HCEC 1CT (cell line): ENCODE data around the gene PXDN.
"Not testable (repeated sequence)": the region's sequence is repeated elsewhere in the genome, so short reads cannot be mapped to it uniquely, and the experiment has no call there.

ENCODE experiments used
- DNase-seq: peaks from one replicate; pipeline ENCODE4 v3.0.0-alpha.2; 2017

PXDN gene

DNA sequence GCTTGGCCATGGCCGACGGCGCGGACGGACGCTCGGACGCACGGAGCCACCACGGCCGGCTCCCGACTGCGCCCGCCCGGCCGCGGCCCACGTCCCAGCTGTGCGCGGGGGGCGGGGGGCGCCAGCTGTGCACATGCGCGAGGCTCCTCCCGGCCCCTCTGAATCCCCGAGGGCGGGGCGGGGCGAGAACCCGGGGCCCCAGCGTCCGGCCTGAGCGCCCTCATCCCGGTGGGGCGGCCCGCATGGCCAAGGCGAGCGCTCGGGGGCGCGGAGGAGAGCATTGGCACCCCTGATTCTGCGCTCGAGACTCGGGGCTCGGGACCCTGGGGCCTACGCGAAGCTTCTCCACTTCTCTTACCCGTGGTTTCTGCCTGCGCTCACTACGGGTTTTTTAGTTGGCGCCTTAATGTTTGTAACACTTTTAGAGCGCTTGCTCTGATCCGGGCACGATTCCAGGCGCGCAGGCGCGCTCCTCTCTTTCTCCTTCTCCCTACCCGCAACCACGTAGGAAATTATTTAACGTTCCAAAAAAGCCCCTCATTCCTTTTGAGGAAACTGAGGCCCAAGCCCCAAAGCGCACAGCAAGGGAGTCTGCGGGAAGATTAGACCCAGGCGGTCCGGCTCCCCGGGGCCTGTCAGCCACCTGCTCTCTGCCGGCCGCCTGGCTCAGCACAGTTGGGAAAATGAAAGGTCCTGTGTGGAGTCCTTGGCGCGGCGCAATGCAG lies at the start of gene PXDN:
Gene PXDN, minus strand, starts transcription at position 70 of the 725 bp plus-strand sequence. Its CDS starts 60 bp downstream, at position 10.
- DNase-seq, result peak; percentile 62

DNA sequence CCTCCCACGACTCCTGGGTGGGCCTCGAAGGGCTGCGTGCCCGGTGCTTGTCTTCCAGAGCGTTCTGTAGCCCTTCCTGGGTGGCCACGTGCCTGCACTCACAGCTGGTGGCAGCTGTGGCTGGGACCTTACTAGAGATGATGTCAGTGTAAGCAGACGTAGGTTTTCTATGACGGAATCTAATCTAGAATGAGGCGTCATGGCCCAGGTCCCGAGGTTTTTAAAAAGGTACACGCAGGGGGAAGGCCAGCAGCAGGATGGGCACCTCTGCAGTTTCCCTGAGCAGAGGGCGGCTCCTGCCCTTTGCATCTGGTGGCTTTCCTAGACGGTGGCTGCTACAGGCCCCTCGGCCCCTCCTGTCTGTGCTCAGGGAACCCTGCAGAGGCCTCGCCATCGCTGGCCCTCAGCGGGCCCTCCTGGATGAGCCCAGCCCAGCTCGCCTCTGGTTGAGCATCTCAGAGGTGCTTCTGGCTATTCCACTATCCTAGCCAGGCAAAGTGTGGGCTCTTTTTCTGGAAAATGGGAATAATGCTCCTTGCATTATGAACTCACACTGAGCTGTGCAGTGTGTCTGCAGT lies 49.6 kb upstream of the PXDN start:
- DNase-seq, result no peak

DNA sequence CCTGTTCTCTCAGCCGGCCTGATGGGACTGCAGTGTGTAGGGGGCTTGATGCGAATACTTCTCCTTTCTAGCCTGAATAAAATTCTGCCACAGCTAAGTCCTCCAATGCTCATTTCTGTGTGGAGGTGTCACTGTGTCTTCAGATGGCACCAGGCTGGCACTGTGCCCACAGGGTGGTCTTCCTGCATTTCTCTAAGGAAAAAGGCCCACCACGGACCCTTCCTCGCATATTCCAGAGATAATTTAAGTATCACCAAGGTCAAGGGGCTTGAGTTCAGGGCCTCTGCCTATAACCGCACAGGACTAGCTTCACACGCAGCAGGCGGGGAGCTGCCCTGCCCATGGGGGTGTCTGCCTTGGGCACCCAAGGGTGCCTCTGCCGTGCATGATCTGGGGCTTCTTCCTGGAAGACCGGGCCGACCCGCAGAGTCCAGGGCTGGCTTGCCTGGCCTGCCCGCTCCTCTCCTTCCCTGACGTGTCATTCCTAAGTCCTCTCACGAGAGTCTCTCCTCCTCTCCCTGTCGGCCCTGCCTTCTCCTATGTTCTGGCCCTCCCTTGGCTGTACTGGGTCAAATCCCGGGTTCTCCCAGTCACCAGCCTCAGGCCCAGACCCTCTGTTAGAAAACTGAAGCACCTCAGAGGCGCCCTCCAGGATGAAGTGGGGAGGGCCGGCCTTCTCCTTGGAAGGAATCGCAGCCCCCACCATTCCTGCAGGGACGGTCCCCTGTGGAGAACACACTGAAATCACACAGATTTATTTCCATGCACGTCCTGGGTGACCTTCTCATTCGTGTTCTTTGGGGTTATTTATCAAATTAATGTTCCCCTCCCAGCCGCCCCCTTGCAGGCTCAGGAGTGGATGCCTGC lies 48.9 kb upstream of the PXDN start:
- DNase-seq, result no peak

GRCh38 chr2:1791685-1792435 lies 47.5 kb upstream of the PXDN start:
- DNase-seq, result peak; percentile 64

DNA sequence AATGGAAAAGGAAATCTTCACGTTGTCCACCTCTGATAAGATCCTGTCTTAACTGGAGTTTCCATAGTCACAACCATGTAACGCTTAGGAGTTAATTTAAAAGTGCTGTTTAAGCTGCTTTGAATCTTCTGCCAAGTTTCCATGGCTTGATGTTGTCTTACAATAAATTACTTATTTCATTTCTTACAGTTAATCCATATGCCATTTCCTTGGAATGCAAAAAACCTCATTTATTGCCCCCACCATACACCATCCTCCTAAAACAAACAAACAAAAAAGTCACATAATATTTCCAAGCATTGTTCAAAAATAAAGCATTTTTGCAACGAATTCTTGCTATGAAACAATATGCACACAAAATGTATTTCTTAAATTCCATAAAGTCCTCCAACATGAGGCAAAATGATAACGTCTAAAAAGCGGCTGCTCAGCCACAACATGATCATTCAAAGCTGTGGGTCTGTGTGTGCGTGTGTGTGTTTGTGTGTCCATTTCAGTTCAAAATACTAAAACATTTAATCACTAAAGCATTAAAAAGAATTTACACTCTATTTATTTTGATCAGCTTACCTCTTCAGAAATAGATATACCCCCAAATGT lies 46.8 kb upstream of the PXDN start:
- DNase-seq, result no peak

GRCh38 chr2:1790473-1790872 lies 46.2 kb upstream of the PXDN start:
- DNase-seq, result no peak

DNA sequence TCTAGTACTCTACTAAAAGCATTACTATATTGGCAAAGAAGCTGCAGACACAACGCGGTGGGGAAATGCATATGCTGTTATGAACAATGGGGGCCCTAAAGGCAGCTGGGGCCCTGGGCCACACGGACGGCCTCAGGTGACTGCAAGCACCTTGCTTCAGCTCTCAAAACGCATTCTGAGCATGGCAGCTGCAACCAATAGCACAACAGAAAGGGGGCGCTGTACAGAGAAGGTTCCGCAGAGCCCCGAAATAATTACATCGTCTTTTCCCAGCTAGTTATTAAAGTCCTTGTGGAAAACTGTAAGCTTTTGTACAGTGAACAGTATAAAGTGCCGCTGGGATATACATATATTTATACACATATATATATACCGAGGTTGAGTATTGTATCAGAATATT lies 45.3 kb upstream of the PXDN start:
- no peak for DNase-seq

GRCh38 chr2:1788478-1788959 lies 44.2 kb upstream of the PXDN start:
- DNase-seq, result no peak

- no peak for DNase-seq
Observed at GRCh38 chr2:1787755-1788477, 43.6 kb upstream of the PXDN start.

- no peak for DNase-seq
Observed at GRCh38 chr2:1784986-1785617, 40.8 kb upstream of the PXDN start.

DNA sequence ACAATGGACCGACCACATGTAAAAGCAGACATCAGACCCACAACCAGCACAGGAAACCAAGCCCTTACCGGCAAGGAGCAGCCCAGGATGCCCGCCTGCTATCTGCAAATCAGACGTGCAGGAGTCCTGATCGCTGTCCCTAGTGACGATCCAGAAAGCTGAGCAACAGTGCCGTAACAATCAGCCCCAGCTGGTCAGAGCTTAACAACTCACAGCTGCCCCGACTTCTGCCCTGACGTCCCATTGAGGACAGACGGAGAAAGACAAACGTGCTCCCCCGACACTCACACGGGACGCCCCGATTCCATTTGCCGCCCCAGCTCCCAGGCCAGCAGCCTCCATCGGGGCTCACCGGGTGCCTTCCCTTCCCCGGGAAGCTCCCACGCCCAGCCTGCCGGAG lies 39.8 kb upstream of the PXDN start:
- DNase-seq, result no peak

DNA sequence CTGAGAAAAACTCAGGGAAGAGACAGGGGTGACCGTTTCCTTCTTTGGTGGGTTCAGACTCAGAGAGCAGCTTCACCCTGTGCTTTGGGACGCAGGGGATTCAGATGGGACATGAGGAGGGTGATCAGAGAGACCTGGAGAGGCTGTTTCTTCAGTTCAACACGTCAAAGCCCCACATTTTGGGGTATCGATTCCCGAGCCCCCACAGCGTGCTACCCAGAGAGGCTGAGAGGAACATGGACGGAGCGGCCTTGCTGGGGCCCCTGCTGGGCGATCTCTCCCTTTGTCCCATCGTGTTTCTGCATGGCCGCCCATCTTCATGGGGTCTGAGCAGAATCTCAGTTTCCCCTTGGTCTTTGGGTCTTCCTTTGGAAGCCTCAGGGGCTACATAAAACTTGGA lies 38.2 kb upstream of the PXDN start:
- DNase-seq, result no peak

DNA sequence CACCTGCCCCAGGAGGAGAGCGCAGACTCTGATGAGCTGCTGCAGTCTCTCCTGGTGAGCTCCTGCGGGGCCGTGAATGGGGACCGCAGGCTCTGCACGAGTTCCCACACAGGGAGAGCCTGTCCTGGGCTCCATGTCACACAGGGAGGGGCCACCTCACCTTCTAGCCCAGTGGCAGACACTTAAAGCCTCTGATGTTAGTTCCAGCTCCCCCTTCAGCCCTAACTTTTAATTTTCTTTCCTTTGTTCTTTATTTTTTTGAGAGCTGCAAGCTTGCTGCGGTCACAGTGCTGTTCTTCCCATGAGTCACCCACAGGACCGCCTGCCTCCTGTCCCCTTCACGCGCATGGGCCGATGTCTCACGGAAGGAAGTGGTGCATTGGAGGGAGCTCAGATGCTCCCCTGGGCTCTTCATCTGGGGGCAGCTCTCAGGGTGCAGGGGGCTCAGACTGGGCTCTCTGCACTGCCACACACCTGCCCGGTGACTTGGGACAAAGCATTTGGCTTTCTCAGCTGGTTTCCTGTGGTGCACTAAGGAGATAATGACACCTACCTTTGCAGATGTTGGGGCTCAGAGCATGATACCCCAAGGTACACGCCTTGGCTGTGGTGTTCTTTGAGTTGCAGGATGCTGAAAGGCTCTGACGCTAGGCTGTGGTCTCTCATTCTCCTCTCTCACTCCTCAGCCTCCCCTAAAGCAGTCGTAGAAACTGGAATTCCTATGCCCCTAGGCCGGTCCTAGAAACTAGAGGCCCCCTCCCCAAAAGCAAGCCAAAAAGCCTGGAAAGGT lies 37.2 kb upstream of the PXDN start:
- no peak for DNase-seq

- DNase-seq, result no peak
Observed at GRCh38 chr2:1780693-1781092, 36.4 kb upstream of the PXDN start.

DNA sequence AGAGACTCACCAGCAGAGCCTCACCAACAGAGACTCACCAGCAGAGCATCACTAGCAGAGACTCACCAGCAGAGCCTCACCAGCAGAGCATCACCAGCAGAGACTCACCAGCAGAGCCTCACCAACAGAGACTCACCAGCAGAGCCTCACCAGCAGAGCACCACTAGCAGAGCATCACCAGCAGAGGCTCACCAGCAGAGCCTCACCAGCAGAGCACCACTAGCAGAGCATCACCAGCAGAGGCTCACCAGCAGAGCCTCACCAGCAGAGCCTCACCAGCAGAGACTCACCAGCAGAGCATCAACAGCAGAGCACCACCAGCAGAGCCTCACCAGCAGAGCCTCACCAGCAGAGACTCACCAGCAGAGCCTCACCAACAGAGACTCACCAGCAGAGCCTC lies 35.7 kb upstream of the PXDN start:
- not testable (repeated sequence) for DNase-seq

GRCh38 chr2:1778566-1778965 lies 34.3 kb upstream of the PXDN start:
- no peak for DNase-seq

DNA sequence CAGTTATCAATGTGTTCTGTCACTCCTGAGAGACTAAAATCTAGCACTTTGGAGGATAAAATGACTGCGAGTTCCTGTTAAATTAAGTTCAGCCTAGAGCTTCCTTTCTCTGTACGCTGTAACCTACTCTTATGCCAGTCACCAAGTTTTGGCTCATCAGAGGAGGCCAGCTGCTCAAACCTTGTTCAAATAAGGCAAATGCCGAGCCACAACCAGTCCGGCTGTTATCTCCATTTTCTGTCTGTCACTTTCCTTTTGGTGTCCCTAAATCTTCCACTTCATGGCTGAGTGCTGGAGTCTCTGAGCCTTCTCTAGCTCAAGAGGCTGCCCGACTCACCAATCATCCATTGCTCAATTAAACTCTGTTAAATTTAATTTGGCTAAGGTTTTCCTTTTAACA lies 33.5 kb upstream of the PXDN start:
- no peak for DNase-seq

- DNase-seq, result no peak
Observed at GRCh38 chr2:1777156-1777555, 32.8 kb upstream of the PXDN start.

- no peak for DNase-seq
Observed at GRCh38 chr2:1775511-1776035, 31.3 kb upstream of the PXDN start.

DNA sequence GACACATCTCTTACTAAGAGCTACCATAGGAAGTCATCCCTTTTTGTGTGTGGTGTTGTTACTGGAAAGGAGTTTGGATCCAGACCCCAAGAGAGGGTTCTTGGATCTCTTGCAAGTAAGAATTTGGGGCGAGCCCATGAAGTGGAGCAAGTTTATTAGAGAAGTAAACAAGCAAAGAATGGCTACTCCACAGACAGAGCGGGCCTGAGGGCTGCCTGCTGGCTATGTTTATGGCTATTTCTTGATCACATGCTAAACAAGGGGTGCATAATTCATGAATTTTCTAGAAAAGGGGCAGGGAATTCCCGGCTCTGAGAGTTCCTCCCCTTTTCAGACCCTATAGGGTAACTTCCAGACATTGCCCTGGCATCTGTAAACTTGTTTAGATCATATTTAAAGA lies 30.6 kb upstream of the PXDN start:
- DNase-seq, result no peak
